ENCODE data around the gene B9D1.
A peak's percentile ranks its signal among the peaks of the same experiment; 100 is the strongest.

The B9D1 gene, protein sequence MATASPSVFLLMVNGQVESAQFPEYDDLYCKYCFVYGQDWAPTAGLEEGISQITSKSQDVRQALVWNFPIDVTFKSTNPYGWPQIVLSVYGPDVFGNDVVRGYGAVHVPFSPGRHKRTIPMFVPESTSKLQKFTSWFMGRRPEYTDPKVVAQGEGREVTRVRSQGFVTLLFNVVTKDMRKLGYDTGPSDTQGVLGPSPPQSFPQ

DNA sequence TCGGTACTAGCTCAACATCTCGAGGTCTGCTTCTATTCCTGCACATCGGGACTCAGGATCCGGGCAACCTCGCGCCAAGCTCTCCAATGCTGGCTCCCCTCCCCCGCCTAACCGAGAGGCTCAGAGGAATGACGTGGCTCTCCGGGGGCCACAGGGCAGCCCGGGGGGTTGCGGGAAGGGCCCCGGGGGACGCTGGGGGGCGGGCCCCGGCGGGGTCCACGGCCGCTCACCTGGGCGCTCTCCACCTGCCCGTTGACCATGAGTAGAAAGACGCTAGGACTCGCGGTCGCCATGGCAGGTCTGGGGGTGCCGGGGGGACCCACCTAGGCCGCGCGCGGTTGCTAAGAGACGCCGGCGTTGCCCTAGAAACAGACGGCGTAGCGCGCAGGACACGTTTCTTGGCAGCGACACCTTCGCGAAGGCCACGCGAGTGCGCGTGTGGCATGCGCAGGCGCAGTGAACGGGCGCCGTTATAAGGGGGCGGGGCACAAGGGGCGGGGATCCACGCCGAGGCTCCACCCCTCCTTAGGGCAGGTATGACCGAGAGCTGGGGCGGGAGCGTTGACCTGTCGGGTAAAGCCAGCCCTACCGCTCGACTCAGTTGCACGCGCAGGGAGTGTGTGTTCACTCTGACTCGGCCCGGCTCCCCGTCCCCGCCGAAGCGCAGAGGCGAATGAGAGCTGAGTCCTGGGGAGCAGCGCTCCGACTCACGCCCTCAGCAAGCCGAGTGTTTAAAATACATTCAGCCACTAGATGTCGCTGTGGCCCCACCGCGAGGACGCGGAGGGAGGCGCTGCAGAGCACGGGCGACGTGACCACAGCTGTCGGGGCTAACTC is at the start of gene B9D1:
Gene B9D1 (minus strand): TSS at position 447 of the 837 bp plus-strand sequence. CDS start 154 bp downstream, at position 293.
- peak; percentile 92 for DNase-seq

DNA sequence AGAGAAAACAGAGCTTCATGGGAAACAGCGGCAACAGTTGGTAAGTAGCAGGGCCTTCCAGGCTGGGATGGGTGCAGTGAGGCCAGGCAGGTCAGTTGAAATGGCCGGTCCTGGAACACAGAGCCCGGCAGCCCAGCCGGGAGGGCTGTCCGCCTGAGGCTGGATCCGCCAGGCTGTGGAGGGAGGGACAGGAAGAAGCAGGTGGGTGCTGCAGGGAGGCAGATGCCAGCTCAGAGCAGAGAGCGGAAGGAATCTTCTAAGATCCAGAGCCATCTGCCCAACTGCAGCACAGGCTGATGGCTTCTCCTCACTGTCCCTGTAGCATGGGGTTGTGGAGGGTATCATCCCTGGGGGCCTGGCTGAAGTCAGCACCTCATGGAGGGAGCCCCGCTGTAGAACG is 49.1 kb upstream of the B9D1 start:
- DNase-seq = peak; percentile 61

DNA sequence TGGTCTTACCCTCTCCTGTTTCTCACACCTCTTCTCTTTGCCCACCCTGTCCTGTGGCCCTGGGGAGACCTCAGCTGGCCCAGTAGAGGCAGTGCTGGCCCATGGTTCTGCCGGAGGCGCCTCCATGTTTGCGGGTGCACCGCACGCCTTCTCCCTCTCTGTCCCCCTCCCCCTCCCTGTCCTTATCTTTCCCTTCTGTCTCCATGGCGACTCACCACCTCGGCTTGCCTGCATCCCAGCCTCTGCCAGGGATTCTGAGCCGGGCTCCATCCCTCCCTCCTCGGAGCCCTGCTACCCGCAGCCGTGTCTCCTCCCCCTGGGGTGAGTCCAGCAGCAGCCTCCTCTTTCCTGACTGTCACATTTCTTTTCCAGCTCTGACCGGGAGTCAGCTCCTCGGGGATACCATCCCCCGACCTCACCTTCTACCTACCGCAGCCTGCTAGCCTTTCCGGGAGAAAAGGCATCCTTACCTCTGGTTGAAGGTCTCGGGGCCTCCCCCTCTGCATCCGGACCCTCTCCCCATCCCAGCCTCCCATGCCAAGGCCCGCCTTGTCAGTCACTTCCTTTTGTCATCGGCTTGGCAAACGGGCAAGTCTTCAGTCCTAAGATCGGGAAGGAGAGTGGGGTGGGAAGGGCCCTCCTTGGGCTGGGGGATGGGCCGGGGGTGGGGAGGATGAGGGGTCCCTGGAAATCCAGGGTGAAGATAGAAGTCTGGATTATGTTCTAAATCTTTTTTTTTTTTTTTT is 48.5 kb upstream of the B9D1 start, which contains the start of gene RNF112:
Gene RNF112 (plus strand): TSS at position 358 of the 746 bp plus-strand sequence. CDS start 177 bp downstream, at position 535.
- DNase-seq = peak; percentile 53

DNA sequence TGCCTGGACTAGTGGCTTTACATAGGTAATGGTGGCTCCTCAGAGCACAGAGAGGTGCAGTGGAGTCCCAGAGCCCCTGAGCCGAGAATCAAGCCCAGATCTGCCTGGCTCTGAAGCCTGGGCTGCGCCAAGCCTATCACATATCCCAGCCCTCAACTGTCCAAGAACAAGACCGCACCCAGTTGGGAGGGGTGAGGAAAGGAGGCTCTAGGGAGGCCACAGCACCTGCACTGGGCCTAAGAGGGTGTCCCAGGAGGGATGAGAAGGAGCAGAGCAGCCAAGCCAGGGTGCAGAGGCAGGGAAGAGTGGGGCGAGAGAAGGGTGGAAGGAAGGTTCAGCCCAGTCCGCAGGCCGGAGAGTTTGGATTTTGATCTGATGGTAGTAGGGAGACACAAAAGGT is 47.6 kb upstream of the B9D1 start:
- DNase-seq = no peak

GRCh38 chr17:19409509-19409908 is 47.0 kb upstream of the B9D1 start:
- no peak for DNase-seq

DNA sequence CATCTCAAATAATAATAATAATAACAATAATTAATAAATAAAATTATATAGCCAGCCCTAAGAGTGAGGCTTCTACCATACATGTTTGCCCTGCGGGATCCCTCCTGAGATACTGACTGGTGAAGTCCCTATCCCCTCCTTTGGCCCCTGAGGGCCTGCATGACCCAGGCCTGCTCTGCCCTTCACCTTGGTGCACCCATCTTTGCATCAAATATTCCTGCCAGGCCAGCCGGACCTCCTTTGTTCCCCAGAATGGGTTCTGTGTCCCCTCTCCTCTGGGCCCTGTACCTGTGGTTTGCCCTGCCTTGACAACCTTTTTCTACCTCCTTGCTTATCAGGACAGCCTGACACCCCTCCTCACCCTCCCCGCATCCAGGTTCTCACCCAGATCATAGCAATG is 46.5 kb upstream of the B9D1 start:
- DNase-seq = no peak

DNA sequence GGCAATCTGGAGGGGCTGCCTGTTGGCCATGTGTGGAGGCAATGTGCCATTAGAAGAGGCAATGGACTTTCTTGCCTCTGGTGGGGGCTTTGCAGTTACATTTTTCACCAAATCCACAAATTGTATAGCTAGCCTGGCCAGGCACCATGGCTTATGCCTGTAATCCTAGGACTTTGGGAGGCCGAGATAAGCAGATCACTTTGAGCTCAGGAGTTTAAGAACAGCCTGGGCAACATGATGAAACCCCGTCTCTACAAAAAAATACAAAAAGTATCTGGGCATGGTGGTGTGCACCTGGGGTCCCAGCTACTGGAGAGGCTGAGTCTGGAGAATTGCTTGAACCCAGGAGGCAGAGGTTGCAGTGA is 45.8 kb upstream of the B9D1 start:
- no peak for DNase-seq

- DNase-seq = no peak
Measured at GRCh38 chr17:19407601-19408345, 45.2 kb upstream of the B9D1 start.

DNA sequence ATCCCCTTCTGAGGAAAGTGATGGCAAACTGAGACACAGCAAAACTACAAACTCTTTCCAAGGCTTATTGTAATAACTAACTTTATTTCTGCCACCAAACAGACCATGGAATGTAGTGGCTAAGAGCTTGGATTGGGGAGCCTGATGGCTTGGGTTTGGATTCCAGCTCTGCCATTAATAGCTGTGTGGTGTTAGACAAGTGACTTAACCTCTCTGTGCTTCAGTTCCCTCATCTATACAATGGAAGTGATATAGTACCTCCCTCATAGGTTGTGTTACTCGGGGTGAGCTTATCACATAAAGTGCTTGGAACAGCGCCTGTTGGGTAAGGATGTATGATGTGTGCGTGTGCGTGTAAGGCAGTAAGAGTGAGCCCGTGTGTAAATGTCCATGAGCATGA is 42.6 kb upstream of the B9D1 start:
- no peak for DNase-seq

GRCh38 chr17:19404264-19404663 is 41.7 kb upstream of the B9D1 start:
- DNase-seq = no peak

DNA sequence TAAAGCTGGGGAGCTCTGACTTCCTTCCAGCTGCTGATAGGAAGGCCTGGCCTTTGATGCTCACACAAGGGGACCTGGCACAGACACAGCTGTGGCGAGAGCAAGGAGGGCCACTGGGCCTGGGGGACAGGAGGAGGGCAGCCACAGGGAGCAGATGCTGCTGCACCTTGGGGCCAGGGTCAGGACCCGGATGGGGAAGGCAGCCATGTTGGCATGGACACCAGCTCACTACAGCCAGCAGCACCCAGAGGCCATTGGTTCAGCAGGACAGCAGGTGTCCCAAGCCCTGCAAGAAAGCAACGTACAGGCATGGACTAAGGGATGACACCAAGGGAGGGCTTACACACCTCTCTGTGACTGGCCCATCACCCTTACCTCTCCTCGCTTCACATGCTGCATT is 40.5 kb upstream of the B9D1 start:
- no peak for DNase-seq

DNA sequence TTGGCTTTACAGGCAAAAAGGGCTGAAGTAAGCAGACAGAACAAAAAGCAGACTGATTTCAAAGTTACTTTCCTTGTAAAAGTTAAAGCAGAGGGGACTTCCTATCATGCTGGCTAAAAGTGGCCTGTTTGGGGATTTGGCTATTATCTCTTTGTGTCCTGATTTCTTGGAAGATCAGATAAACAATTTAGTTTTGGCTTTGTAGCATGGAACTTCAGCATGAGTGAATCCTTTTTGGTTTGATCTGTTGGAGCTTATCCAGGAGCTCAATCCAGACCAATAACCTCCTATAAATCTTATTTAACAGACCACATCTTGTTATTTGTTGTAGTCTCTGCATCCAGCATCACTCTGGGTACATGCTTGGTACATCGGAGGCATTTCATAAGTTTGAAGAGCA is 39.6 kb upstream of the B9D1 start:
- no peak for DNase-seq

DNA sequence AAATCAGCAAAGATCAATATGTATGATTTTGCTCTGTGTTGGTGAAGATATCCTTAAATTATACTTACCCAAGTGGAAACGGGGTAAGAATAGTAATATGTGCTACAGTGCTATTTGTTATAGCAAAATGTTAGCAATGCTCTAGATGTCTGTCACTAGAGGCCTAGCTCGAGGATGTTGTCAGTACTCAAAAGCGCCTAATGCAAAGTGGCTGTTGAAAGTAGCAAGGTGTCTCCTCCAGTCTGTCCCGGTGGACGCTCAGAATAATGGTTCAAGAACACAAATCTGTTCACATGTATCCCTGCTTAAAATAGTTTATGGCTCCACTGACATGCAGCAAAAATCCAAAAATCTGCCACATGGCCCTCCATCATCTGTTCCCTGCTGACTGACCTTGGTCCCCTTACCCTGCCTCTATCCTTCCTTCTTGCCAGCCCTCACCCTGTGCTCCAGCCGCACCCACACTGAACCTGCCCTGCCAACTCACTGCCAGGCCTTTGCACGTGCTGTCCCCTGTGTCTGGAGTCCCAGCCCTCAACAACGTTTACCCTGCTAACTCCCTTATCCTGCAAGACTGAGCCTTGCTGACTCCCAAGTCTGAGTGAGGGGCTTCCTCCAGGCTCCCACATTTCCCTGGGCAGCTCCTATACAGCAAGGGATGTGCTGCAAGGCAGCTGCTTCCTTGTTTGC is 38.9 kb upstream of the B9D1 start:
- no peak for DNase-seq

- no peak for DNase-seq
Measured at GRCh38 chr17:19399750-19400450, 37.4 kb upstream of the B9D1 start.

- DNase-seq = no peak
Measured at GRCh38 chr17:19398301-19399181, 36.0 kb upstream of the B9D1 start.

GRCh38 chr17:19397556-19398041 is 35.1 kb upstream of the B9D1 start:
- DNase-seq = no peak

GRCh38 chr17:19392303-19392702 is 29.8 kb upstream of the B9D1 start:
- DNase-seq = no peak

- no peak for DNase-seq
Measured at GRCh38 chr17:19391432-19391831, 28.9 kb upstream of the B9D1 start.

DNA sequence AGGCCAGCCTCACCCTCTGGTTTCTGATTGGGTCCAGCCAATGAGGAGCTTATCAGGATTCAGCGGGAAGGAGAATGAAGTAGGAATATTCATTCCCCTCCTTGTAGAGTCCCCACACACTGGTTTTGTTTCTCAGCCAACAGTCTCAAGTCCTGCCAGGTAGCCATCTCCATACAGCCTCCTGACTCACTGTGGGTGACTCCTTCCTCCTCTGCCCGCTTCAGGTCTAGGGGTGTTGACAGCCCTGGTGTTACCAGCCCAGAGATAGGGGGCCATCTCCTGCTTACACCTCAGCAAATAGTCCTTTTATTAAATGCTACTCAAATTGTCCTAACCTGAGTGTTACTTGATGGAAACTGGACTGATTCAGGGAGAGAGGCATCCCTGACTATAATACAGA is 28.4 kb upstream of the B9D1 start:
- DNase-seq = no peak
